GM19397 (cell line): ENCODE data around the gene TPK1.

ENCODE experiments used
- ATAC-seq: cut with Tn5 transposase; IDR thresholded peaks from one replicate; pipeline ENCODE4 v1.9.1; 2021; ENCODE audit warnings: mild to moderate bottlenecking, moderate library complexity; ENCODE audit not compliant: unreplicated experiment

TPK1 gene

GRCh38 chr7:144488977-144489376 is 346.9 kb downstream of the TPK1 start:
- ATAC-seq = no peak

- no peak for ATAC-seq
Observed at GRCh38 chr7:144487901-144488300, 348.0 kb downstream of the TPK1 start.

GRCh38 chr7:144484445-144484844 is 351.4 kb downstream of the TPK1 start:
- ATAC-seq = no peak

- no peak for ATAC-seq
Observed at GRCh38 chr7:144483189-144483588, 352.7 kb downstream of the TPK1 start.

GRCh38 chr7:144481833-144482232 is 354.0 kb downstream of the TPK1 start:
- no peak for ATAC-seq

- ATAC-seq = no peak
Observed at GRCh38 chr7:144477348-144477747, 358.5 kb downstream of the TPK1 start.

- ATAC-seq = no peak
Observed at GRCh38 chr7:144474800-144475615, 360.8 kb downstream of the TPK1 start.

GRCh38 chr7:144474363-144474762 is 361.5 kb downstream of the TPK1 start:
- no peak for ATAC-seq

GRCh38 chr7:144473908-144474307 is 361.9 kb downstream of the TPK1 start:
- no peak for ATAC-seq

- no peak for ATAC-seq
Observed at GRCh38 chr7:144470078-144470477, 365.8 kb downstream of the TPK1 start.

GRCh38 chr7:144468990-144469732 is 366.7 kb downstream of the TPK1 start:
- no peak for ATAC-seq

- no peak for ATAC-seq
Observed at GRCh38 chr7:144459635-144460034, 376.2 kb downstream of the TPK1 start.

GRCh38 chr7:144455040-144455404 is 380.8 kb downstream of the TPK1 start:
- ATAC-seq = no peak

GRCh38 chr7:144454256-144455039 is 381.4 kb downstream of the TPK1 start:
- no peak for ATAC-seq

- peak; percentile 85 for ATAC-seq
Observed at GRCh38 chr7:144452064-144452463, 383.8 kb downstream of the TPK1 start.

- no peak for ATAC-seq
Observed at GRCh38 chr7:144445590-144445989, 390.3 kb downstream of the TPK1 start.

GRCh38 chr7:144439717-144440205 is 396.1 kb downstream of the TPK1 start:
- no peak for ATAC-seq

- no peak for ATAC-seq
Observed at GRCh38 chr7:144438759-144439158, 397.1 kb downstream of the TPK1 start.

GRCh38 chr7:144437370-144438191 is 398.3 kb downstream of the TPK1 start:
- peak; percentile 60 for ATAC-seq

GRCh38 chr7:144436500-144436899 is 399.4 kb downstream of the TPK1 start:
- no peak for ATAC-seq
